HG03460 (cell line): ENCODE data around the gene RASIP1.

Experiments
- ATAC-seq: cut with Tn5 transposase; IDR thresholded peaks from one replicate; pipeline ENCODE4 v1.9.1; 2021; ENCODE audit not compliant: unreplicated experiment

Gene RASIP1

GRCh38 chr19:48755787-48756186 is 15.4 kb upstream of the RASIP1 start:
- ATAC-seq: no peak

- ATAC-seq: no peak
These were observed 14.8 kb upstream of the RASIP1 start, which contains the start of gene FGF21 for GRCh38 chr19:48755084-48755641. Gene FGF21 (plus strand): TSS chr19:48755524. CDS start chr19:48756237, 713 bp downstream.

- ATAC-seq: no peak
These were observed 12.3 kb upstream of the RASIP1 start, which contains the start of gene FUT1 for GRCh38 chr19:48752496-48753365. Gene FUT1 (minus strand): TSS chr19:48752641. CDS start chr19:48751281, 1,360 bp downstream.

GRCh38 chr19:48751845-48752495 is 11.6 kb upstream of the RASIP1 start:
- ATAC-seq: no peak

- ATAC-seq: no peak
These were observed 10.5 kb upstream of the RASIP1 start for GRCh38 chr19:48750771-48751504.

- ATAC-seq: no peak
These were observed 9.9 kb upstream of the RASIP1 start for GRCh38 chr19:48750351-48750750.

- no peak for ATAC-seq
These were observed 9.3 kb upstream of the RASIP1 start for GRCh38 chr19:48749571-48750198.

- no peak for ATAC-seq
These were observed 6.5 kb upstream of the RASIP1 start, which contains the start of gene IZUMO1 for GRCh38 chr19:48746738-48747575. Gene IZUMO1 (minus strand): TSS chr19:48746909. CDS start chr19:48745859, 1,050 bp downstream.

GRCh38 chr19:48746110-48746509 is 5.7 kb upstream of the RASIP1 start:
- no peak for ATAC-seq

GRCh38 chr19:48745208-48745995 is 5.0 kb upstream of the RASIP1 start:
- ATAC-seq: no peak

GRCh38 chr19:48742096-48742495 is 1.7 kb upstream of the RASIP1 start:
- no peak for ATAC-seq

GRCh38 chr19:48741129-48741999 is 954 bp upstream of the RASIP1 start:
- no peak for ATAC-seq

GRCh38 chr19:48739404-48740163 is 826 bp downstream of the RASIP1 start:
- no peak for ATAC-seq

- peak; percentile 81 for ATAC-seq
These were observed 1.6 kb downstream of the RASIP1 start for GRCh38 chr19:48738557-48739403.

GRCh38 chr19:48737360-48737998 is 2.9 kb downstream of the RASIP1 start:
- ATAC-seq: no peak
